Tibial nerve (tissue), 4 donors: Measurements from ENCODE around the gene GAN. TPM values are rescaled to one million over a fixed set of nuclear protein-coding genes. Genes with fewer than 3 reads are reported as not detected.

Experiments
- DNase-seq, 2 donors: peaks; one replicate each; pipeline ENCODE4 v3.0.0-alpha.2; 2019; ENCODE audit warnings: low spot score in 2 of 2
- H3K27ac ChIP-seq, 4 donors: fragments of 200-600 bp; sonication (generic) in 3 of 4; one replicate each; pipeline ENCODE4 v1.5.1; 2017 to 2019; ENCODE audit warnings: mild to moderate bottlenecking in 1 of 4
- H3K27me3 ChIP-seq, 2 donors: fragments of 200-600 bp; sonication (generic) in 1 of 2; one replicate each; pipeline versions ENCODE4 v1.5.1 to v1.6.0; 2017 to 2019
- H3K36me3 ChIP-seq, 3 donors: fragments of 200-600 bp; sonication (generic); one replicate each; pipeline ENCODE4 v1.5.1; 2018 to 2019
- H3K4me1 ChIP-seq, 4 donors: fragments of 200-600 bp; sonication (generic) in 3 of 4; one replicate each; pipeline ENCODE4 v1.5.1; 2017 to 2019
- H3K4me3 ChIP-seq, 4 donors: fragments of 200-600 bp; sonication (generic) in 3 of 4; one replicate each; pipeline ENCODE4 v1.5.1; 2017 to 2019; ENCODE audit warnings: mild to moderate bottlenecking in 1 of 4, moderate library complexity in 1 of 4
- H3K9me3 ChIP-seq, 4 donors: fragments of 200-600 bp; sonication (generic) in 3 of 4; one replicate each; pipeline ENCODE4 v1.5.1; 2017 to 2019
- EP300 ChIP-seq, 2 donors: sonication (generic); formaldehyde crosslinking; IDR thresholded peaks; one replicate each; pipeline ENCODE4 v1.6.1; 2017; ENCODE audit warnings: antibody characterized with exemption in 2 of 2, mild to moderate bottlenecking in 1 of 2
- POLR2A ChIP-seq, 2 donors: fragments of 450-650 bp; IDR thresholded peaks; one replicate each; pipeline ENCODE4 v1.6.1; 2017; ENCODE audit warnings: antibody characterized with exemption in 2 of 2, mild to moderate bottlenecking in 2 of 2, moderate library complexity in 2 of 2
- WGBS, 2 donors: methylation state at CpG; one replicate each; pipeline ENCODE4 v1.1.5; 2018; 5-methylcytosine and 5-hydroxymethylcytosine counted together
- total RNA-seq, 4 donors: library from RNA; depleted of rRNA; stranded (reverse); fragments of >200 nt; gene quantifications; one replicate each; pipeline ENCODE4 v1.1.0, GENCODE V29; 2016
- TF ChIP-seq, protein P1 (sequence below), 5 experiments: fragments of 200-600 bp in 3 of 5; fragments of 450-650 bp in 2 of 5; sonication (generic) in 3 of 5; IDR thresholded peaks; one replicate each; pipeline ENCODE4 v1.5.1; 2016 to 2019; ENCODE audit warnings: antibody characterized with exemption in 5 of 5, mild to moderate bottlenecking in 3 of 5, moderate library complexity in 2 of 5

Gene GAN
- total RNA-seq, 4 donors from 2014 or later = 9.0 to 9.3 (median 9.1) TPM

DNA sequence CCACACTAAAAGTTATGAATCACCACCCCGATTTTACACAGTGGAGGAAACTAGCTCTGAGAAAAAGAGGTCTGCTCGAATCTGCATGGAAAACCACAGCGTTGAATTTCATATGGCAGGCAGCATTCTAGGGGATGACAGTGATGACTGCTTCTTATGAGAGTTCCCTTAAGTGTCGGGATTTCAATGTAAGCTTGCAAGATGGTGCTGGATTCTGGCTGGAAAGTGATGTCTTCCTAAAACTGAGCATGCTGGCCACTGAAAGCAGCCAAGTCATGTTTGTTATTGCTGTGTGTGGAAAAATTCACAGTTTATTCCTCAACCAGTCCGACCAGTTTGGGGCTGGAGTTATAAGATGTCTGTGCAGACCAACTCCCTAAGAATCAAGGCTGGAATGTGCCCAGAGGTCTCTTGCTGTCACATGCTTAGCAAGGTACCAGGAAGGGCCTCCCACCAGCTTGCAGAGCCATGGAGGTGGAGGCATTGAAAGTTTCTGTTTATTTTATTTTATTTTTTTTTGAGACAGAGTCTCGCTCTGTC lies 37.2 kb upstream of the GAN start:
- Histone ChIP-seq H3K4me3 (no peak overlapping the region), H3K9me3 (no peaks in the 10 kb centered on the region), H3K4me1 (no peaks in the 10 kb centered on the region), H3K36me3 (no peaks in the 10 kb centered on the region), H3K27me3 (no peaks in the 10 kb centered on the region), H3K27ac (no peak overlapping the region)
- TF ChIP-seq, protein P1, sequence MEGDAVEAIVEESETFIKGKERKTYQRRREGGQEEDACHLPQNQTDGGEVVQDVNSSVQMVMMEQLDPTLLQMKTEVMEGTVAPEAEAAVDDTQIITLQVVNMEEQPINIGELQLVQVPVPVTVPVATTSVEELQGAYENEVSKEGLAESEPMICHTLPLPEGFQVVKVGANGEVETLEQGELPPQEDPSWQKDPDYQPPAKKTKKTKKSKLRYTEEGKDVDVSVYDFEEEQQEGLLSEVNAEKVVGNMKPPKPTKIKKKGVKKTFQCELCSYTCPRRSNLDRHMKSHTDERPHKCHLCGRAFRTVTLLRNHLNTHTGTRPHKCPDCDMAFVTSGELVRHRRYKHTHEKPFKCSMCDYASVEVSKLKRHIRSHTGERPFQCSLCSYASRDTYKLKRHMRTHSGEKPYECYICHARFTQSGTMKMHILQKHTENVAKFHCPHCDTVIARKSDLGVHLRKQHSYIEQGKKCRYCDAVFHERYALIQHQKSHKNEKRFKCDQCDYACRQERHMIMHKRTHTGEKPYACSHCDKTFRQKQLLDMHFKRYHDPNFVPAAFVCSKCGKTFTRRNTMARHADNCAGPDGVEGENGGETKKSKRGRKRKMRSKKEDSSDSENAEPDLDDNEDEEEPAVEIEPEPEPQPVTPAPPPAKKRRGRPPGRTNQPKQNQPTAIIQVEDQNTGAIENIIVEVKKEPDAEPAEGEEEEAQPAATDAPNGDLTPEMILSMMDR (IDR thresholded peaks at IDR 0.05) = no peak
- TF ChIP-seq POLR2A (IDR thresholded peaks at IDR 0.05) (no peak), EP300 (IDR thresholded peaks at IDR 0.05) (no peak)
- DNase-seq = no peak
- 82 to 90% methylated on average over 6 of the region's 6 CpGs for WGBS, 2 donors

DNA sequence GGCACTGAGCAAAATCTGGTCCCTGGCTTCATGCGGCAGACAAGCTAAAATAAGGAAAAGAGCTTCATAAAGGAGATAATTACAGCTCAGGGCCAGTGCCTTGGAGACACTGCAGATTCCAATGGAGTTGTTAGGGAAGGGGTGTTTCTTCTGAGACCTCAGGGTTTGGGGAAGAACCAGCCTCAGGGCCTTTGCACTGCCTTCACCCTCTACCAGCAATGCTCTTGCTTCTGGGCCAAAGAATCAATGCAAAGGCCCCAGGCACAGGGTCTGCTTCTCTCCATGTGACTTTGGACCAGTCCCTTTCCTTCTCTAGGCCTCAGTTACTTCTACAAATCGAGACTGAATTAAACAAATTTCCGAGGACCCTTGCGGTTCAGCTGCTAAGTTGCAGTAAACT lies 36.2 kb upstream of the GAN start:
- TF ChIP-seq EP300 (IDR thresholded peaks at IDR 0.05) (no peak), POLR2A (IDR thresholded peaks at IDR 0.05) (no peak)
- TF ChIP-seq, protein P1 (IDR thresholded peaks at IDR 0.05) = no peak
- Histone ChIP-seq H3K27ac (no peak overlapping the region), H3K27me3 (no peaks in the 10 kb centered on the region), H3K9me3 (no peaks in the 10 kb centered on the region), H3K4me3 (no peak overlapping the region), H3K4me1 (no peaks in the 10 kb centered on the region), H3K36me3 (no peaks in the 10 kb centered on the region)
- WGBS, 2 donors = 90 to 91% methylated on average over 4 of the region's 4 CpGs
- DNase-seq = no peak

DNA sequence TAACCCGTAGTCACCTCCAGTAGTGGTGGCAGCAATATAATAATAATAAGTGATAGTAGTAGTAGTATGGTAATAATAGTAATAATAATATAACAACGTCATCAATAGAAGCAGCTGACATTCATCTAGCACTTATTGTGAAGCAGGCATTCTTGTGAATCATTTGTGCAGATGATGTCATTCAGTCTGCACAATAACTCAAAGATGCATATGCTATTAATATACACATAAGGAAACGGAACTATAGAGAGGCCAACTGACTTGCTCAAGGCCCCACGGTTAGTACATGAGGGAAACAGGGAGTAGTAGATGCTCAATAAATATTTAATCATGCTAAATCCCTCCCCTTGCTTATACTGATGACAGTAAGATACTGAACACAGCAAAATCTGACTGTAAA lies 35.4 kb upstream of the GAN start:
- no peaks in the 10 kb centered on the region for H3K36me3 ChIP-seq
- 42% methylated on average over 4 of the region's 4 CpGs for WGBS, 2 donors
- no peak overlapping the region for H3K4me3 ChIP-seq
- H3K27ac ChIP-seq = no peak overlapping the region
- no peak for TF ChIP-seq POLR2A (IDR thresholded peaks at IDR 0.05)
- no peak for TF ChIP-seq EP300 (IDR thresholded peaks at IDR 0.05)
- TF ChIP-seq, protein P1 (IDR thresholded peaks at IDR 0.05) = no peak
- no peaks in the 10 kb centered on the region for H3K27me3 ChIP-seq
- H3K9me3 ChIP-seq = no peaks in the 10 kb centered on the region
- DNase-seq = no peak
- H3K4me1 ChIP-seq = no peaks in the 10 kb centered on the region

DNA sequence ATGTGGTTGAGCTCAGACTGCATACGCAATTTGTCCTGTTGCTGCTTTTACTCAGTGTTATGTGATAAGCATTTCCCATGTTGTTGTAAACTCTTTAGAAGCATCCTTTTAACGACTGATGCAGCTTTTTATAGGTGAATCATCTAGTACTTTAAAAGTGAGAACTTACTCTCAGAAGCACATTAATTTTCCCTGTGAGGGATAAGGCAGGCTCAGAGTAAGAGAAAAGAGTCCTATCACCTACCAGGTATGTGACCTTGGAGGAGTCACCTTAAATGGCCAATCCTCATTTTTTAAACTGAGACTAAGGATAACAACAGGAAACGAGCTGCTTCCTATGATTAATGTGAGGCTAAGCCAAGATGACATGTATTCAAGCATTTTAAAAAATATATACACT lies 34.4 kb upstream of the GAN start:
- Histone ChIP-seq H3K9me3 (no peaks in the 10 kb centered on the region), H3K36me3 (no peaks in the 10 kb centered on the region), H3K4me3 (no peak overlapping the region), H3K27me3 (no peaks in the 10 kb centered on the region), H3K4me1 (no peaks in the 10 kb centered on the region), H3K27ac (no peak overlapping the region)
- 49 to 55% methylated on average over 3 of the region's 3 CpGs for WGBS, 2 donors
- no peak for DNase-seq
- no peak for TF ChIP-seq EP300 (IDR thresholded peaks at IDR 0.05)
- TF ChIP-seq POLR2A (IDR thresholded peaks at IDR 0.05) = no peak
- TF ChIP-seq, protein P1 (IDR thresholded peaks at IDR 0.05) = no peak

DNA sequence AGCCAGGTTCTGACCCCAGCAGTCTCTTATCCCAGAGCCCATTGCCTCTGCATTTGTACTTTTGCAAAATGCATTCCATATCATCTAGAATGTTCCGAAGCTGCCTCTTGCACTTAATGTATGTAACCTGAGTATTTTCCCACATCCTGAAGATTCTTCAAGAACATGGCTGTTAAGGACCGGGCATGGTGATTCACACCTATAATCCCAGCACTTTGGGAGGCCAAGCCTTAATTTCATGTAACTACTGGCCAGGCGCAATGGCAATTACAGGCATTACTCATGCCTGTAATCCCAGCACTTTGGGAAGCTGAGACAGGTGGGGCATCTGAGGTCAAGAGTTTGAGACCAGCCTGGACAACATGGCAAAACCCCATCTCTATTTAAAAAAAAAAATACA lies 31.7 kb upstream of the GAN start:
- TF ChIP-seq EP300 (IDR thresholded peaks at IDR 0.05) (no peak), POLR2A (IDR thresholded peaks at IDR 0.05) (no peak)
- TF ChIP-seq, protein P1 (IDR thresholded peaks at IDR 0.05) = no peak
- Histone ChIP-seq H3K9me3 (no peaks in the 10 kb centered on the region), H3K4me3 (no peak overlapping the region), H3K36me3 (no peaks in the 10 kb centered on the region), H3K27ac (no peak overlapping the region), H3K4me1 (no peaks in the 10 kb centered on the region), H3K27me3 (no peaks in the 10 kb centered on the region)
- WGBS, 2 donors = 80 to 89% methylated on average over 3 of the region's 3 CpGs
- DNase-seq = no peak
